Gastrocnemius medialis (tissue), 4 donors: ENCODE results near the gene DNAJC5G.

Source experiments
- CTCF ChIP-seq, 5 experiments: fragments of 450-650 bp in 3 of 5; fragments of 200-600 bp in 2 of 5; sonication (generic) in 2 of 5; IDR thresholded peaks in 4 of 5; conservative IDR thresholded peaks in 1 of 5; 1 replicate in 4 of 5; 2 replicates in 1 of 5; pipeline ENCODE4 v1.5.1; 2016 to 2019; ENCODE audit warnings: antibody characterized with exemption in 5 of 5, mild to moderate bottlenecking in 3 of 5, moderate library complexity in 3 of 5
- POLR2A ChIP-seq, 2 donors: fragments of 450-650 bp; IDR thresholded peaks; one replicate each; pipeline ENCODE4 v1.6.1; 2017; ENCODE audit warnings: antibody characterized with exemption in 2 of 2, mild to moderate bottlenecking in 2 of 2, moderate library complexity in 2 of 2

- TF ChIP-seq CTCF (IDR thresholded peaks at IDR 0.05 in 4 of 5, conservative IDR thresholded peaks at IDR 0.05 in 1 of 5), result peak; percentile 59 to 77 (median 63)
- peak; percentile 78 to 82 for TF ChIP-seq POLR2A (IDR thresholded peaks at IDR 0.05)
Measured at GRCh38 chr2:27320958-27321543, 45.8 kb downstream of the DNAJC5G start.
